Measurements from ENCODE around the gene MYL6.
"Not testable (repeated sequence)": the region's sequence is repeated elsewhere in the genome, so short reads cannot be mapped to it uniquely, and the experiment has no call there.

MYL6 gene

GRCh38 chr12:56193025-56193578, 34.9 kb downstream of the MYL6 start:
- peak; percentile 69 for DNase-seq

- DNase-seq, result not testable (repeated sequence)
Observed at GRCh38 chr12:56196818-56197550, 38.8 kb downstream of the MYL6 start.

GRCh38 chr12:56197921-56198635, 39.9 kb downstream of the MYL6 start:
- DNase-seq, result no peak

GRCh38 chr12:56198836-56199235, 40.7 kb downstream of the MYL6 start:
- DNase-seq, result no peak

- no peak for DNase-seq
Observed at GRCh38 chr12:56202366-56202765, 44.2 kb downstream of the MYL6 start.

- no peak for DNase-seq
Observed at GRCh38 chr12:56202838-56203237, 44.7 kb downstream of the MYL6 start.

- no peak for DNase-seq
Observed at GRCh38 chr12:56204275-56204674, 46.1 kb downstream of the MYL6 start.

GRCh38 chr12:56205445-56205844, 47.3 kb downstream of the MYL6 start:
- DNase-seq, result no peak

GRCh38 chr12:56206452-56207166, 48.5 kb downstream of the MYL6 start:
- DNase-seq, result peak; percentile 19 to 25

- no peak for DNase-seq
Observed at GRCh38 chr12:56208006-56208405, 49.8 kb downstream of the MYL6 start.
